B cell (primary cell): ENCODE measurements around the gene KIF26B.

Experiments
- EZH2 ChIP-seq: IDR thresholded peaks from 2 replicates; pipeline ENCODE4 v1.6.1; 2012; ENCODE audit warnings: borderline replicate concordance, low read depth, mild to moderate bottlenecking, moderate library complexity, low read length; ENCODE audit not compliant: insufficient read depth, poor library complexity, severe bottlenecking
- TF ChIP-seq, protein P1 (sequence below): fragments of 200-600 bp; IDR thresholded peaks from one replicate; pipeline ENCODE4 v1.8.0; 2022; ENCODE audit warnings: antibody characterized with exemption, mild to moderate bottlenecking

DNA sequence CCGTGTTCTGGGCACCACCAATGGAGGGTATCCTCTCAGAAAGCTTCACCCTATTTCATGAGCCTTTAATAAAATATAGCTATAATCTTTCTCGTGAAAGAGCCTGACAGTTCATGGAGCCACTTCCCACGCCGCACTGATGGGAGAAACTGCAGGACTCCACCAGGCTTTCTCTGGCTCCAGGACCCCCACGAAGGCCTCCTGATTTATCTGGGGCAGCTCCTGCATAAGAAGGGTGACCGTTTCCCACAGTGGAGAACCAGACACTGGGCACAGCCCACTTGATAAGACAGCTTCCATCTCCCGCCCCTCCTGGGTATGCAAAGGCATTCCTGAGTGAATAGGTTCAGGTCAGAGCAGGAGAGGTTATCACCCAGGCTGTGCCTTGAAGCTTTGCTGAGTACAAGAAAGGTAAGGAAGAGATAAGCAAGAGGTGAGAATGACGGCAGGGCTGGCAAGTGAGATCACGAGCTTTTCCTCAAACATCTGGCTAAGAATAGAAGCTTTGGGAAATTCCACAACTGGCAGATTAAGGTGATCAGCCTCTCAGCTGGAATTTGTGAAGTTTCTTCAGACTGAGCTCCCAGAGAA, 499.8 kb downstream of the KIF26B start:
- TF ChIP-seq, protein P1, sequence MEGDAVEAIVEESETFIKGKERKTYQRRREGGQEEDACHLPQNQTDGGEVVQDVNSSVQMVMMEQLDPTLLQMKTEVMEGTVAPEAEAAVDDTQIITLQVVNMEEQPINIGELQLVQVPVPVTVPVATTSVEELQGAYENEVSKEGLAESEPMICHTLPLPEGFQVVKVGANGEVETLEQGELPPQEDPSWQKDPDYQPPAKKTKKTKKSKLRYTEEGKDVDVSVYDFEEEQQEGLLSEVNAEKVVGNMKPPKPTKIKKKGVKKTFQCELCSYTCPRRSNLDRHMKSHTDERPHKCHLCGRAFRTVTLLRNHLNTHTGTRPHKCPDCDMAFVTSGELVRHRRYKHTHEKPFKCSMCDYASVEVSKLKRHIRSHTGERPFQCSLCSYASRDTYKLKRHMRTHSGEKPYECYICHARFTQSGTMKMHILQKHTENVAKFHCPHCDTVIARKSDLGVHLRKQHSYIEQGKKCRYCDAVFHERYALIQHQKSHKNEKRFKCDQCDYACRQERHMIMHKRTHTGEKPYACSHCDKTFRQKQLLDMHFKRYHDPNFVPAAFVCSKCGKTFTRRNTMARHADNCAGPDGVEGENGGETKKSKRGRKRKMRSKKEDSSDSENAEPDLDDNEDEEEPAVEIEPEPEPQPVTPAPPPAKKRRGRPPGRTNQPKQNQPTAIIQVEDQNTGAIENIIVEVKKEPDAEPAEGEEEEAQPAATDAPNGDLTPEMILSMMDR = no peak
- no peak for TF ChIP-seq EZH2
